Stimulated activated CD4-positive, alpha-beta T cell treated with anti-CD3 and anti-CD28 coated beads, Interleukin-1b, Interleukin-23, amount 100 ng/mL, for 24 hours (primary cell): ENCODE results near the gene PCMTD2.
"Not testable (repeated sequence)": the region's sequence is repeated elsewhere in the genome, so short reads cannot be mapped to it uniquely, and the experiment has no call there.

ENCODE experiments used
- DNase-seq, 4 experiments: peaks; one replicate each; pipeline ENCODE4 v3.0.0-alpha.2; 2020; ENCODE audit warnings: low read depth in 4 of 4, low spot score in 1 of 4

The PCMTD2 gene

DNA sequence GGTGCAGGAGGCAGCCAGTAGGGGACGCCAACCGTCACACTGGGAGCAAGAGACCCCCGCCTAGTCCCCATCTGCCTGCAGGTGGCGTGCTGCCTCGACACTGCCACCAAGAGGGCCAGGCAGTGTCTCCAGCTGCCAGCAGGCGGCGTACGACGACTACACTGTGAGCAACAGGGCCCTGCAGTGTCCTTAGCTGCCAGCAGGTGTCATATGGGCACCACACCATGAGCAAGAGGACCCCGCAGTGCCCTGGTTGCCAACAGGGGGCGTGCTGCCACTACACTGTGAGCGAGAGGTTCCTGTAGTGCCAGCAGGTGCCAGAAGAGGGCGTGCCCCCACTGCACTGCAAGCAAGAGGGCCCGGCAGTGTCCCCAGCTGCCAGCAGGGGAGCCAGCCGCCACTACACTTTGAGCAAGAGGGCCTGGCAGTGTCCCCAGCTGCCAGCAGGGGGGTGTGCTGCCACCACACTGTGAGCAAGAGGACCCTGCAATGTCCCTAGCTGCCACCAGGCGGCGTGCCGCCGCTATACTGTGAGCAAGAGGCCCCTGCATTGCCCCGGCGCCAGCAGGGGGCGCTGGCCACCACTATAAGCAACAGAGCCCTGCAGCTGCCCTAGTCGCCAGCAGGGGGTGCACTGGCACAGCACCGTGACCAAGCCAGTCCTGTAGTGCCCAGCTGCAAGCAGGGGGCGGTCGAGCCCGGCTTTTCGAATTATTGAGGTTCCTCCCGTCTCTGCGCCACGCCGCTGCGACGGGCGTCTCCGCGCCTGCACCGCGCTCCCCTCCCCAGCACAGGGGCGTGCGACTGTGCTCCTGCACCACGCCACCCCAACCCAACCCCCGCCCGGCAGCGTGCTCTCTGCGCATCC lies 30.3 kb downstream of the PCMTD2 start:
- peak; percentile 53 to 87 (median 64) for DNase-seq

DNA sequence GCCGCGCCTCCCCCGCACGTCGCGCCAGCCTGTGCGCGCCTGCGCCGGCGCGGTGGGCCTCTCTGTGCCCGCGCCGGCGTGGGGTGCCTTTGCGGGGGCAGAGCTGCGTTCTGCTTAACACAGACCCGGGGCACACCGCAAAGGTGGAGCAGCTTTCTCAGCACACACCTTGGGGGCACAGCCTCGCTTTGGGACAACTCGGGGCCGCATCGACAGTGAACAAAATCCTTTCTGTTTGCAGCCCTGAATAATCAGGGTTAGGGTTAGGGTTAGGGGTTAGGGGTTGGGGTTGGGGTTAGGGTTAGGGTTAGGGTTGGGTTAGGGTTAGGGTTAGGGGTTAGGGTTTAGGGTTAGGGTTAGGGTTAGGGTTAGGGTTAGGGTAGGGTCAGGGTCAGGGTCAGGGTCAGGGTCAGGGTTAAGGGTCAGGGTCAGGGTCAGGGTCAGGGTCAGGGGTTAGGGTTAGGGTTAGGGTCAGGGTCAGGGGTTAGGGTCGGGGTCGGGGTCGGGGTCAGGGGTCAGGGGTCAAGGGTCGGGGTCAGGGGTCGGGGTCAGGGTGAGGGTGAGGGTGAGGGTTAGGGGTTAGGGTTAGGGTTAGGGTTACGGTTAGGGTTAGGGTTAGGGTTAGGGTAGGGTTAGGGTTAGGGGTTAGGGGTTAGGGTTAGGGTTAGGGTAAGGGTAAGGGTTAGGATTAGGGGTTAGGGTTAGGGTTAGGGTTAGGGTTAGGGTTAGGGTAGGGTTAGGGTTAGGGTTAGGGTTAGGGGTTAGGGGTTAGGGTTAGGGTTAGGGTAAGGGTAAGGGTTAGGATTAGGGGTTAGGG lies 31.1 kb downstream of the PCMTD2 start:
- DNase-seq = not testable (repeated sequence)

DNA sequence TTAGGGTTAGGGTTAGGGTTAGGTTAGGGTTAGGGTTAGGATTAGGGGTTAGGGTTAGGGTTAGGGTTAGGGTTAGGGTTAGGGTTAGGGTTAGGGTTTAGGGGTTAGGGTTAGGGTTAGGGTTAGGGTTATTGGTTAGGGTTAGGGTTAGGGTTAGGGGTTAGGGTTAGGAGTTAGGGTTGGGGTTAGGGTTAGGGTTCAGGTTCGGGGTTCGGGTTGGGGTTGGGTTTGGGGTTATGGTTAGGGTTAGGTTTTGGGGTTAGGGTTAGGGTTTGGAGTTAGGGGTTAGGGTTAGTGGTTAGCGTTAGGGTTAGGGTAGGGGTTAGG lies 31.7 kb downstream of the PCMTD2 start:
- DNase-seq = not testable (repeated sequence)

- DNase-seq = not testable (repeated sequence)
Observed at GRCh38 chr20:64292167-64292566, 36.6 kb downstream of the PCMTD2 start.

GRCh38 chr20:64303086-64303485 lies 47.5 kb downstream of the PCMTD2 start:
- not testable (repeated sequence) for DNase-seq

DNA sequence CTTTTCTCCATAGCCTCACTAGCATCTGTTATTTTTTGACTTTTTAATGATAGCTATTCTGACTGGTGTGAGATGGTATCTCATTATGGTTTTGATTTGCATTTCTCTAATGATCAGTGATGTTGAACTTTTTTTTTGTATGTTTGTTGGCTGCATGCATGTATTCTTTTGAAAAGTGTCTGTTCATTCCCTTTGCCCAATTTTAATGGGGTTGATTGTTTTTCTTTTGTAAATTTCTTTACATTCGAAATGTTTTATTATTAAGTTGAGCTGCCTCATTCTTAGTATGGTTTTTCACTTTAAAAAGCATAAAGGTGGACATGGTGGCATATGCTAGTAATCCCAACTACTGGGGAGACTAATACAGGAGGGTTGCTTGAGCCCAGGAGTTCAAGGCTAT lies 58.2 kb downstream of the PCMTD2 start:
- not testable (repeated sequence) for DNase-seq

GRCh38 chr20:64315381-64315780 lies 59.8 kb downstream of the PCMTD2 start:
- not testable (repeated sequence) for DNase-seq

GRCh38 chr20:64315884-64316283 lies 60.3 kb downstream of the PCMTD2 start:
- not testable (repeated sequence) for DNase-seq

DNA sequence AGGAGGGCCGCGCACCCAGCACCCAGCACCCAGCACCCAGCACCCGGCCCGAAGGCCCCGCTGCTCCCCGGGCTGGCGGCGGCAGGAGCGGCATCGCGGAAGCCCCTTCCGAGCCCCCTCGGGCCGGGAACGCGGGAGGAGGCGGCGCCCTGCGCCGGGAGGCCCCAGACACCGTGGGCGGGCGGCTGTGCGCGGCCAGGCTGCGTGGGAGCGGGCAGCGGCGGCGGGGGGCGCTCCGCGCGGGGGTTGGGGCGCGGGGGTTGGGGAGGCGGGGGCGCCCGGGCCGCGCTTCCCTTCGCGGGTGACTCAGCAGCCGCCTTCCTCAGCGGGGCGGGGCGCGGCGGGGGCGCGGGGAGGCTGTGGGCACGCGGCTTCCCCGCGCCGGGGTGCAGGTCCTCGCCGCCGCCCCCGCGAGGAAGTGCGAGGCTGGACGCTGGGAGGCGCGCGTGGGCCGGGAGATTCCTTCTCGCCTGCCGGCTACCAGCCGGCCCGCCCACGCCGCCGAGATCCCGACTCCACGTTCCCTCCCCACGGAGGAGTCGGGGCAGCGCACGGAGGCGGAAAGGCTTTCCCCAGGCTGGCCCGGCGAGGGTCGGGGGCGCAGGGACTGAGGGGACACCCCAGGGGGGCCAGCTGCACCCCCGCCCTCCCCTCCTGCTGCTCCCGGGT lies 61.0 kb downstream of the PCMTD2 start:
- not testable (repeated sequence) for DNase-seq

GRCh38 chr20:64317331-64317730 lies 61.8 kb downstream of the PCMTD2 start:
- DNase-seq = not testable (repeated sequence)

DNA sequence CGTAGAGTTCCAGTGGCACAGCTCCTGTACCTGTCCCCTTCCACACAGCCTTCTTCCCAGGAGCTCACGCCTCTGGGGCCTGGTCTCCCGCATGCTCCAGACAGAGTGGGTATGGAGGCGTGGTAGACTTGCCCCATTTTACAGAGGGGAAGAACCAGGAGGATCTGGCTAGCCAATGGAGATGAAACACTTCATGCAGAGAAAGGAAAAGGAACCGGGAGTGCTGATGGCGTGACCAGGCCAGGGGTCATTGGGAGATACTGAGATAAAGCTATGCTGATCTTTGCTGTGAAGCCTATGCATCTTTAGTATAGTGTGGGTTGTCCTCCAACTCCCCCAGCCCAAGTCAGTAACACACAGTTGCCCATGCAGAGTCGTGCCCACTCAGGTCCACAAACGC lies 62.5 kb downstream of the PCMTD2 start:
- not testable (repeated sequence) for DNase-seq

GRCh38 chr20:64322031-64322789 lies 66.7 kb downstream of the PCMTD2 start:
- not testable (repeated sequence) for DNase-seq
